ENCODE measurements around the gene CDK10. TPM values are rescaled to one million over a fixed set of nuclear protein-coding genes. Genes with fewer than 3 reads are reported as not detected.

CDK10 gene
- total RNA-seq, 1 donor from 2014 or later = 56.9 TPM

DNA sequence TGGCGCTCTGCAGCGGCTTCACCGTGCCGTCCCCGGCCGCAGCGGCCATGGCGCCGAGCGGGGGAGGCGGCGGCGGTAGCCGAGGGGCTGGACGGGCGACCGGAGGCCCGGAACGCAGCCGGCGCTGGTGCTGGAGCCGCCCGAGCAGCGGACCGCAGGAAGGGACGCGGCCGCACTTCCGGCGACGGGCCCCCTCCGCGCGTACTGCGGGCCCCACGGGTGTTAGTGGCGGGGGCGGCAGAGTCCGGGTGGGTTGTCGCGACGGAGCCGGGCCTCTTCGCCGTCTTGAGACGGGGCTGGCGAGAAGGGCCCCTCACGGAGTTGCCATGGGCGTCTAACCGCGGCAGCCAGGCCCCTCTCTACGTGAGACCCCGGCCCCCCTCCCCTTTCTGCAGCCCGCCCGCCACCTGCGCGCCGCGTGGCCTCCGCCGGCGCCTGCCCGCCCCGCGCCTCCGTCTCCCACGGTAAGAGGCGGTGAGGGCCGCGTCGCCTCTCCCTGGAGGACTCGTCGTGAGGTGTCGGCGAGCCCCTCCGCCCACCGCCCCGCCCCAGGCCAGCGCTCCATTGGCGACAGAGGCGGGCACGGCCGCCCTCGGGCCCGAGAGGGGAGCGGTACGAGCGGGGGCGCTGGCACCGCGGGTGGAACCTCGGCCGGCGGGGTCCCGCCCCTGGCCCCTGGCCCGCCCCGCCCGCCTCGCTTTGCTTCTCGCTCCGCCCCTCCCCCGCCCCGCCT is 34.5 kb downstream of the CDK10 start, which contains the start of the genes VPS9D1 and ZNF276:
VPS9D1 (minus strand) TSS at position 86 of the 733 bp plus-strand sequence; CDS start at position 49, 37 bp downstream.
ZNF276 (plus strand) TSS at position 725 of the 733 bp plus-strand sequence. CDS start 104 bp downstream, outside the sequence.
- TF ChIP-seq, protein P1, sequence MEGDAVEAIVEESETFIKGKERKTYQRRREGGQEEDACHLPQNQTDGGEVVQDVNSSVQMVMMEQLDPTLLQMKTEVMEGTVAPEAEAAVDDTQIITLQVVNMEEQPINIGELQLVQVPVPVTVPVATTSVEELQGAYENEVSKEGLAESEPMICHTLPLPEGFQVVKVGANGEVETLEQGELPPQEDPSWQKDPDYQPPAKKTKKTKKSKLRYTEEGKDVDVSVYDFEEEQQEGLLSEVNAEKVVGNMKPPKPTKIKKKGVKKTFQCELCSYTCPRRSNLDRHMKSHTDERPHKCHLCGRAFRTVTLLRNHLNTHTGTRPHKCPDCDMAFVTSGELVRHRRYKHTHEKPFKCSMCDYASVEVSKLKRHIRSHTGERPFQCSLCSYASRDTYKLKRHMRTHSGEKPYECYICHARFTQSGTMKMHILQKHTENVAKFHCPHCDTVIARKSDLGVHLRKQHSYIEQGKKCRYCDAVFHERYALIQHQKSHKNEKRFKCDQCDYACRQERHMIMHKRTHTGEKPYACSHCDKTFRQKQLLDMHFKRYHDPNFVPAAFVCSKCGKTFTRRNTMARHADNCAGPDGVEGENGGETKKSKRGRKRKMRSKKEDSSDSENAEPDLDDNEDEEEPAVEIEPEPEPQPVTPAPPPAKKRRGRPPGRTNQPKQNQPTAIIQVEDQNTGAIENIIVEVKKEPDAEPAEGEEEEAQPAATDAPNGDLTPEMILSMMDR (IDR thresholded peaks at IDR 0.05; ENCODE audit: partially characterized antibody, unreplicated experiment) = no peak
- Mint-ChIP-seq H3K4me3 (ENCODE audit: unreplicated experiment) (peak within 1 kb of the TSS; percentile 90), H3K36me3 (ENCODE audit: unreplicated experiment) (no peaks in the 10 kb centered on the region), H3K27ac (ENCODE audit: unreplicated experiment) (peak within 1 kb of the TSS; percentile 33), H3K27me3 (ENCODE audit: unreplicated experiment) (peaks cover 10% of the 10 kb centered on the region), H3K9me3 (ENCODE audit: unreplicated experiment) (peaks cover 9% of the 10 kb centered on the region), H3K4me1 (ENCODE audit: low read depth, unreplicated experiment) (peaks cover 2% of the 10 kb centered on the region)
- DNase-seq = peak; percentile 85

DNA sequence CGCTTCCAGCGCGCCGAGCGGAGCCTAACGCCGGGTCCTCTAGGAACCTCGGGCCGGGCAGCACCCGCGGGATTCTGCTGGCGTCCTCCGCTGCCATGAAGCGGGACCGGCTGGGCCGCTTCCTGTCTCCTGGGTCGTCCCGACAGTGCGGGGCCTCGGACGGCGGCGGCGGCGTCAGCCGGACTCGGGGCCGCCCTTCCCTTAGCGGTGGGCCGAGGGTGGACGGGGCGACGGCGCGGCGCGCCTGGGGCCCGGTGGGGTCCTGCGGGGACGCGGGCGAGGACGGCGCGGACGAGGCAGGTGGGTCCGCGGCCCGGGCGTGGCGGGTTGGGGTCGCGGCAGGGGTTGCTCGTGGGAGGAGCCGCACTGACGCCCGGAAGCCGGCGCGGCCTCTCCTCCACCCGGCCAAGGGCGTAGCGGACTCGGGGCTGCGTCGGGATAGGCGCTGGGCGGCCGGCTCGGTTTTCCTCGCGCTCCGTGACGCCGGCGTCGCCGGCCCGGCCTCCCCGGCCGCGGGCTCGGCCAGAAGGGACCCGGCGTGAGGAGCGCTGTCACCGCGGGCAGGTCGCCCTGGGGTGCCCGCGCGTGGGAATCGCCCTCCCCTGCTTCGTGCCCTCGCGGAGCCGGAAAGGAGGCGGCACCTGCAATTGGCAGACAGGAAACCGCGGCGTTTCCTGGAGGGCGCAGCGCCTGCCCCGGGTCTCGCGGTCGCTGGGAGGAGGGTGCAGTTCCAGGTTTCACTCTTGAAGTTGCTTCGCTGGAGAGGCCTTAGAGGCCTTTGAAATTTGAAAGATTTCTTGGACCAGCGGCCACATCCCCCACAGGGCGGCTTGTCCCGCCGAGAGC is 35.3 kb downstream of the CDK10 start:
- Mint-ChIP-seq H3K36me3 (ENCODE audit: unreplicated experiment) (no peaks in the 10 kb centered on the region), H3K9me3 (ENCODE audit: unreplicated experiment) (peaks cover 9% of the 10 kb centered on the region), H3K27me3 (ENCODE audit: unreplicated experiment) (peaks cover 10% of the 10 kb centered on the region), H3K4me3 (ENCODE audit: unreplicated experiment) (peak overlapping the region; percentile 80), H3K27ac (ENCODE audit: unreplicated experiment) (no peak overlapping the region), H3K4me1 (ENCODE audit: low read depth, unreplicated experiment) (peaks cover 2% of the 10 kb centered on the region)
- TF ChIP-seq, protein P1 (IDR thresholded peaks at IDR 0.05; ENCODE audit: partially characterized antibody, unreplicated experiment) = no peak
- peak; percentile 58 for DNase-seq

DNA sequence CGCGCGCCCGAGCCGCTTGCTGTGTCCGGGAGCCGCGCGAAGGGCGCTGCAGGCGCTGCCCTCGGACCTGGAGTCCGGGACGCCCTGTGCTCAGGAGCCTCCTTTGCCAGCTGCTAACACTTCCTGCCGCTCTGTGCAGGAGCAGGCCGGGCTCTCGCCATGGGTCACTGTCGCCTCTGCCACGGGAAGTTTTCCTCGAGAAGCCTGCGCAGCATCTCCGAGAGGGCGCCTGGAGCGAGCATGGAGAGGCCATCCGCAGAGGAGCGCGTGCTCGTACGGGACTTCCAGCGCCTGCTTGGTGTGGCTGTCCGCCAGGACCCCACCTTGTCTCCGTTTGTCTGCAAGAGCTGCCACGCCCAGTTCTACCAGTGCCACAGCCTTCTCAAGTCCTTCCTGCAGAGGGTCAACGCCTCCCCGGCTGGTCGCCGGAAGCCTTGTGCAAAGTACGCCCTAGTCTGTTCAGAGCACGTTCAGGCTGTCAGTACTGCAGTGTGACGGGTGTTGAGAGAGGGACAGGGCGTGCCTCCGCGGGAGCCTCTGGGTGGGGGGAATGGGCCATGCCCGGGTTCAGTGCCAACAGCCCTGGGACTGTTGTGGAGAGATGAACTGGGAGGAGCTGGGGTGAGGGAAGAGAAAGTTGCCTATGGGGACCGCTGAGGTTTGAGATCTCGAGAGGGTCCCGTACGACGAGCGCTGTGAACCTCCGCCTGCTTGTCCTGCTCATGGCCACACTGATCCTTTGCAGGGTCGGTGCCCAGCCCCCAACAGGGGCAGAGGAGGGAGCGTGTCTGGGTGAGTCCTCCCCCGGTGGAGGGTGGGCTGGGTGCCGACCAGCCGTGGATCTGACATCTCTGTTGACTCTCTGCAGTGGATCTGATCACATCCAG is 36.1 kb downstream of the CDK10 start:
- peaks cover 10% of the 10 kb centered on the region for H3K27me3 Mint-ChIP-seq (ENCODE audit: unreplicated experiment)
- H3K4me3 Mint-ChIP-seq (ENCODE audit: unreplicated experiment) = peak overlapping the region; percentile 80
- TF ChIP-seq, protein P1 (IDR thresholded peaks at IDR 0.05; ENCODE audit: partially characterized antibody, unreplicated experiment) = no peak
- no peak overlapping the region for H3K27ac Mint-ChIP-seq (ENCODE audit: unreplicated experiment)
- H3K4me1 Mint-ChIP-seq (ENCODE audit: low read depth, unreplicated experiment) = peaks cover 2% of the 10 kb centered on the region
- no peak for DNase-seq
- peaks cover 11% of the 10 kb centered on the region for H3K9me3 Mint-ChIP-seq (ENCODE audit: unreplicated experiment)
- no peaks in the 10 kb centered on the region for H3K36me3 Mint-ChIP-seq (ENCODE audit: unreplicated experiment)

DNA sequence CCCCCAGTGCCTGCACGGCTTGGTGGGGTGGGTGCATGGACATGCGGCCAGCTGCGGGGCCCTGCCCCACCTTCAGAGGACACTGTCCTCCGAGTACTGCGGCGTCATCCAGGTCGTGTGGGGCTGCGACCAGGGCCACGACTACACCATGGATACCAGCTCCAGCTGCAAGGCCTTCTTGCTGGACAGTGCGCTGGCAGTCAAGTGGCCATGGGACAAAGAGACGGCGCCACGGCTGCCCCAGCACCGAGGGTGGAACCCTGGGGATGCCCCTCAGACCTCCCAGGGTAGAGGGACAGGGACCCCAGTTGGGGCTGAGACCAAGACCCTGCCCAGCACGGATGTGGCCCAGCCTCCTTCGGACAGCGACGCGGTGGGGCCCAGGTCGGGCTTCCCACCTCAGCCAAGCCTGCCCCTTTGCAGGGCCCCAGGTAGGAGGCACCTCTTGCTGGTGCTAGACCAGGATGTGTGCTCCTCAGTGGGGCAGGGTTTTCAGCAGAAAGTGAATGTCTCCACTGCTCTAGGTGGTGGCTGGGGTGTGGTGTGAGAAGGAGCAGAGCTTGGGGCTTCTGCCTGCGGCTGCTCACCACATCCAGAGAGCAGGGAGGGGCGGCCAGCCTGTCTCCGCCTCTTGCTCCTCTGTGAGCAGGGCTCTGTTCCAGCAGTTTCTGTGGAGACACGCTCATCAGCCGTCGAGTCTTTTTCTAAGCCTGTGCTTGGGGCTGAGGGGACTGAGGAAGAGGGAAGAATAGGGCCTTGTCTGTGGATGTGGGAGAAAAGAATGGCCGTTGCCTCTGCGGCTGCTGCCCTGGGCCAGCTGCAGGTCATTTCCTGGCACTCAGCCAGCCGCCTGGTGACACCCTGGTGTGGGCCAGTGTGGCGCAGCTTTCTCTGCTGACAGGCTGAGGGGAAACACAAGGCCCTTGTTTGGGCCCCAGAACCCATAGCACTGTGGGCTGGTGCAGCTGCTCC is 37.1 kb downstream of the CDK10 start:
- Mint-ChIP-seq H3K4me1 (ENCODE audit: low read depth, unreplicated experiment) (no peaks in the 10 kb centered on the region), H3K36me3 (ENCODE audit: unreplicated experiment) (no peaks in the 10 kb centered on the region), H3K9me3 (ENCODE audit: unreplicated experiment) (peaks cover 7% of the 10 kb centered on the region), H3K27ac (ENCODE audit: unreplicated experiment) (no peak overlapping the region), H3K4me3 (ENCODE audit: unreplicated experiment) (peak overlapping the region; percentile 80), H3K27me3 (ENCODE audit: unreplicated experiment) (peaks cover 10% of the 10 kb centered on the region)
- DNase-seq = no peak
- TF ChIP-seq, protein P1 (IDR thresholded peaks at IDR 0.05; ENCODE audit: partially characterized antibody, unreplicated experiment) = no peak

Data from glutamatergic neuron (in vitro differentiated cells).